ENCODE results near the gene TSTD2.

TSTD2 gene

DNA sequence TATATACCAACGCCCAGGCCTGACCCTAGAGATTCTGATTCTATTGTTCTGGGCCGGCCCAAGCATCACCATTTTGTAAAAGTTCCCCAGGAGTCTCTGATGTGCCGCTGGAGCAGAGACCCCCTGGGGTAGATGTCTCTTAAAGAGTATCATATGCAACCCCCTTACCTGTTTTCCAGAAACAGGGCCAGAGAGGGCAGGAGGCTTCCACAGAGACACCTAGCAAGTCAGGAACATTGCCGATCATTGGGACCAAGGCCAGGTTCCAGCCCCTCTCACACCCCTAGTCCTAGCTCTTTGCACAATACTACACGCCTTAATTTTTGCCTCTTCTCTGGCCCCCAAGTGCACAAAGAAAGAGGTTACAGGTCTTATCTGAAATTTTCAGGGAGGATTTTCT, 67.9 kb downstream of the TSTD2 start:
- FAIRE-seq (no peak), DNase-seq (ENCODE audit: insufficient read length, low spot score) (no peak)

DNA sequence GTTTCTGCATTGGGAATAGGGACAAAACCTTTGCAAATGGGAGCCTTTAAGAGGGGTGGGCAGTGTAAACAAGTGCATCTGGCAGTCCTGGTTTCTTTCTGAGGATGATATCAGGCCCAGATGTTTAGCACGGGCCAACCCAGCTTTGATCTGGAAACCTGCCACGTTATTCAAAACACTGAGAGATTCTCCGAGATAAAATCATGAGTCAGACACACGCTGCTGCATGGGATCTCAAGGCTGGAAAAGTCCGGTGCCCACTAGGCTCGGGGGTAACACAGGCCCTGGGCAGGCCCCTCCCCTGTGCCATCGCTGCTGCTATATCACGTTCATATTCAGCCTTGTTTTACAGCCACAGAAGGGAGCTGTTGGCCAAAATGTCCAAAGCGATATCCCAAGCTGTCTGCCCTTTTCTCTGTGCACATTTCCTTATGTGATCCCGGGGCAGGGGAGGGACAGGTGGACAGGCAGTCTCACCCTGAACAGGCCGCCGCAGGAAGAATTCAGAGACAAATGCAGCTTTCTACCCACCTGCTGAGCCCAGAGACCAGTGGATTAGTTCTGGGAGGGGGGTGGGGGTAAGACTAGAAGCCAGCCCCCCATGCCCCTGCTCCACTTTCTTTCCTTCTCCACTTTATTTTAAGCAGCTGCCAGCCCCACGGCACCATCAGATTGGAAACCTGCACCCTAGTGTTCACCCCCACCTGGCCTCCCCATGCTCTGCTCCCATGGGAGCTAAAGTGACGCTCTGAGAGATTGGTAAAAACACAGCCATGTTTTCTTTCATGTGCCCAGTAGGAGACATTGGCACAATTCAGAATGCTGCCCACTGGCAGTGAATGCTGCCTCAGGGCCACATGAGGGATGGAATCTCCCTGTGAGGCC, 68.6 kb downstream of the TSTD2 start:
- DNase-seq (ENCODE audit: insufficient read length, low spot score) (no peak), FAIRE-seq (no peak)

DNA sequence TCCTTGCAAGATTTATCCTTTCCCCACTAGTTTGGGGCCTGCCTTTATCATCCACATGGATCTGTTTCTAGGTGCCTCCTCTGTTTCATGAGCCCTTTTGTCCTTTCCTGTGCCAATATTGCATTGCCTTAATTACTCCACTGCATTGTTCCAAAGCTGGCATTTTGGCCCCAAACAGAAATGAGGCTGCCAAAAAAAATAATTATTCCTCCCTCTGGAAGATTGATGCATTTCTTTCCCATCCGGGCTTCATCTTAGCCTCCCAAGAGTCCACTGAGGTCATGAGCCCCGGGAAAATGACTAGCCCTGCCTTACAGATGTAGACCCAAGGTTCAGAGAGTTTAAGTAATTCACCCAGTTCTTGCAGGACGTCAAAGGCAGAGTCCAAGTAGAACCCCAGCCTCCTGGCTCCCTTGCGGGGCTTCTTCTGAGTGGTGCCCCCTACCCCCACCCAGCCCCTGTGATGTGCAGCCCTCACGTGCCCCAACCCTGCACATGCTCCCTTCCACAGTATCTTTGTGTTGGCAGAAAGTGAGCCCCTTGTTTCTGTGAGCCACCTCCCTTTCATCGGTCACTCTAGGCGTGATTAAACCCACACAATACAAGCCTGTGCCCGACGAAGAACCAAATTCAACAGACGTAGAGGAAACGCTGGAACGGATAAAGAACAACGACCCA, 69.6 kb downstream of the TSTD2 start:
- FAIRE-seq (no peak), DNase-seq (ENCODE audit: insufficient read length, low spot score) (no peak)

DNA sequence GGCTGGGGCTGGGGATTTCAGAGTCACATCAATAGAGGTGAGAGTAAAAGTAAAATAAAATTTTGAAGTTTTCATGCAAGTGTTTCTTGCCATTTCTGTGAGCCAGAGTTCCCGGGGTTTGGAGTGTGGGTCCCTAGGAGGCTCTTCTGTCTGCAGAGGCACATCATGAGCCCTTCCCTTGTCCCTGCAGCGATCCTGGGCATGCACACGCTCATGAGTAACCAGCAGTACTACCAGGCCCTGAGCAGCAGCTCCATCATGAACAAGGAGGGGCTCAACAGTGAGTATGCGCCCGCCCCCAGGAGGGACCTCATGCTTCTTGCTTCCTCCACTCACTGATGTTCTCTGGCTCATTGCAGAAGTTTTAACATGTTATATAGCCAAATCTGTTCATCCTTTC, 70.6 kb downstream of the TSTD2 start:
- no peak for DNase-seq (ENCODE audit: insufficient read length, low spot score)
- FAIRE-seq: no peak

DNA sequence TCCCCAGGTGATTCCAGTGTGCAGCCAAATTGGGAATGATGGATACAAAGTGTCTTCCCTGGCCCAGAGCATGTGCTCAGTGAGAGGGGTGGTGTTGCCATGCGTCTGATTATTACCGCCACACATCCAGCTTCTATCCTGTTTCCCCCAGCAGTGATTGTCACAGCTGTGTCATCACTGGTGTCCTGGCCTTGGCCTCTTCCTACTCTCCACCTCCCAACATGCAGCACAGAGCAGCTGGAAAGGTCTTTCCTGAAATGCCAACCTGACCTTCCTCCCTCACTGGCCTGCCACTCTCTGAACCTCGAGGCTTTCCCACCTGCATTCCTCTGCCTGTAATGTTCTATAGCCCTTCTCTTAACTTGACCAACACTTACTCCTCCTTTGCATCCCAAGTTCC, 71.7 kb downstream of the TSTD2 start:
- DNase-seq (ENCODE audit: insufficient read length, low spot score): no peak
- FAIRE-seq: no peak

DNA sequence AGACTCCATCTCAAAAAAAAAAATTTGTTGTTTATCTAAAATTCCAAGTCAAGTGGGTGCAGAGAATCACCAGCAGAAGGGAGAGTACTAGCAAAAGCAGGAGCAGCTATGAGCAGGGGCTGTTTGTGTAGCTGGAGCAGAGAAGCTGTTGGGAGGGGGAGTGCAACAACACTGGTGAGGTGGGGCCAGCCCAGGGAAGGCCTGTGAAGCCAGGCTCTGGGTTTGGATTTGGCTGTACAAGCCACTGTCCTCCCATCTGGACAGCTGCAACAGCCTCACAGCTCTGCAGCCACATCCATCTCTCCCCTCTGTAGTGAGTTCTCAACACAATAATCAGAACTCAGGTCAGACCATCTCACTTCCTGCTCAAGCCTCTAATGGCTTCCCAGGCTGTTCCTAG, 72.3 kb downstream of the TSTD2 start:
- DNase-seq (ENCODE audit: insufficient read length, low spot score) (no peak), FAIRE-seq (no peak)

DNA sequence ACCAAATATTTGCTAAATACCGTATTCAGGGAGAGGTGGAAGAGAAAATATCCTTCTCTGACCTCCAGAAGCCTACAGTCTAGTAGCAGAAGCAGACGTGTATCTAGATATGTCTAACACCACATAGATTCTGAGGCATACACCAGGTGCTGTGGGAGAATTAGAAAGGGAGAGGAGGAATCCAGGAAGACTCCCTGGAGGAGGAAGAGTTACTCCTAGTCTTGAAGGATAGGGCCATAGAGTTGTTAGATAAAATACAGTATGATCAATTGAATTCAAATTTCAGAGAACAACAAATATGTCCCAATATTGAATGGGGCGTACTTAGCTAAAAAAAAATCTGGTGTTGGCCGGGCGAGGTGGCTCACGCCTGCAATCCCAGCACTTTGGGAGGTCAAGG, 73.0 kb downstream of the TSTD2 start:
- DNase-seq (ENCODE audit: insufficient read length, low spot score) (no peak), FAIRE-seq (peak; percentile 26)

DNA sequence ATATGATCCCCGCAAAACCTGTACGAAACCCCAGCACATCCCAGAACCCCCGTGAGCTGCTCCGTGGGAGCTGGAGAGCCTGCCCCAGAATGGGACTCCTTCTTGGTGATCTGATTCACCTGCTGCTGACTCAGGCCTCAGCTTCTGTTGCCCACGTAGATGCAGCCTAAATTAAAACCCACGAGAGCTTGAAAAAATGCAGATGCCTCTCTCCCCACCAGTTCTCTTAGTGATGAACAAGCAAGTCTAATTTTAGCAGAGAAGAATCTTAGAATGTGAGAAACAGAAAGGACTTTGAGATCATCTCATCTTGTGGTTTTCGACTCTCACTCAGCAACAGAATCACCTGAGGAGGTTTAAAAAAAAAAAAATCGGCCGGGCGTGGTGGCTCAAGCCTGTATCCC, 74.1 kb downstream of the TSTD2 start:
- peak; percentile 35 for DNase-seq (ENCODE audit: insufficient read length, low spot score)
- peak; percentile 83 for FAIRE-seq

DNA sequence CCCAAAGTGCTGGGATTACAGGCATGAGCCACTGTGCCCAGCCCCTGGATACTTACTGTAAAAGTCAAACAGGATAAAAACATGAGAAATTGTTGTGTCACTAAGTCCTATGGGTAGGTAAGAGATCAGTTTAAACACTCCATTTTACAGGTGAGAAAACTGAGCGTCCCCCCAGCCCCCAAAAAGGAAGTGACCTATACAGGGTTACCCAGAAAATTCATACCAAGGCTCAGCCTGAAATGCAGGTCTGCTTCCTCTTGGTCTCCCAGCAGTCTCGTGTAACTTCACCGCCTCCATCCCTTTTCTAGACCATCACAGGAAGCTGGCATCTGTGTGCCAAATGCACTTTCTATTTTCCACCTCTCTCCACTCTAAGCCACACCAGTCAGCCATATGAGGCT, 74.5 kb downstream of the TSTD2 start:
- no peak for FAIRE-seq
- DNase-seq (ENCODE audit: insufficient read length, low spot score): no peak

DNA sequence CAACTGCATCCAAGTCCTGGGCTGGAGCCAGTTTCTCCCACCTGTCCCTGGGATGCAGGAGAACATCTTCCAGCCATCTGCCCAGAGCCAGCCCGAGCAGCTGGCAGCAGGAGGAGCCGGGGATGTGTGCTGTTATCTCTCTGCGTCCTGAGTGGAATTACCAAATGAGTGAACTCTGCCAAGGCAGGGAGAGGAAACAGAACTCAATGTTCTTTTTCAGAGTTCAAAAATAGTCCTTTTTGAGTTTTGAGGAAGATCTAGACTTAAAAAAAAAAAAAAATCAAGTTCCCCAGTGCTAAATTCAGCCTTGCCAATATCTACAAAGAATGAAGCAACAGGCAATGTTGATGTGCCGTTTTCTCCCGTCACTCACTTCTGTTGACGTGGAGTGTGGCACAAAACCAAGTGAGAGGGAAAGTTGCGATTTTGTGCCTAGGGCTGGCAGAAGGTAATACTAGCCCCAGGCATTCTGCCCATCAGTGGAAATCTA, 75.5 kb downstream of the TSTD2 start:
- no peak for FAIRE-seq
- no peak for DNase-seq (ENCODE audit: insufficient read length, low spot score)

DNA sequence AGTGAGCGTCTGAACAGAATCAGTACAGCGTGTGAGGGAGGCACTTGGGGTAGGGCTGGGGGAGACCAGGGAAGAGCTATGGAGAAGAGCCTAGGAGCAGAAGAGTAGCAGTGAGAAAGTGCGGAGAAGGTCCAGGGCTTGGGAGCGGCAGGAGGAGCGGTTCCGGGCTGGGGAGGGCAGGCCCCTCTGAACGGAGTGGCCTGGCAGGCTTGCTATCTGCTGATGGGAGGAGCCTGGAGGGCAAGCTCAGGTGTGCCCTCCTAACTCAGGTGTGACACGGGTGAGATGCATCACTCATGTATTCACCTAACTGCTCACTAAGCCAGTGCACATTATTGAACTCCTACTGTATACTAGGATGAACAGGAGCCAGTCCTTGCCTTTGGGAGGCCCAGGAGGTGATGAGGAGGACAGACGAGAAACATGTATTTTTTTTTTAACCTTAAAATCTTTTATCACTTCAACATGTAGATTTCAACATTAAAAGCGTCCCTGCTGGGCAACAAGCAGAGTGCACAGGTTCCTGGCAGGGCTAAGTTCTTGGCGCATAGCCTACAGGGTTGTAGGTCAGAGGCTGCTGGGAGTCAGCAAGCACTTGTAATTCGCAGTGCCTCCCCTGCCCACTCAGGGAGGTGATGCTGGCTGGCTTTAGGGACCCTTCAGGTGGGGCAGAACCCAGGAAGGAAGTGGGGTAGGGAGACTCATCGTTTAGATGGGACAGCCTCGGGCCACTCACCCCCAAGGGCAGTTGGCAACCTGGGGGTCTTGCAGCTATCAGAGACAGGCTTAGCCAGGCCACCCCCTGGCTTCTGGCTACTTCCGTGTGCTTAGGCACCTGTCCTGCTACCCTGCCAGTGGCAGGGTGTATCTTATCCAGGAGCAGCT, 76.2 kb downstream of the TSTD2 start:
- DNase-seq (ENCODE audit: insufficient read length, low spot score) (no peak), FAIRE-seq (no peak)

DNA sequence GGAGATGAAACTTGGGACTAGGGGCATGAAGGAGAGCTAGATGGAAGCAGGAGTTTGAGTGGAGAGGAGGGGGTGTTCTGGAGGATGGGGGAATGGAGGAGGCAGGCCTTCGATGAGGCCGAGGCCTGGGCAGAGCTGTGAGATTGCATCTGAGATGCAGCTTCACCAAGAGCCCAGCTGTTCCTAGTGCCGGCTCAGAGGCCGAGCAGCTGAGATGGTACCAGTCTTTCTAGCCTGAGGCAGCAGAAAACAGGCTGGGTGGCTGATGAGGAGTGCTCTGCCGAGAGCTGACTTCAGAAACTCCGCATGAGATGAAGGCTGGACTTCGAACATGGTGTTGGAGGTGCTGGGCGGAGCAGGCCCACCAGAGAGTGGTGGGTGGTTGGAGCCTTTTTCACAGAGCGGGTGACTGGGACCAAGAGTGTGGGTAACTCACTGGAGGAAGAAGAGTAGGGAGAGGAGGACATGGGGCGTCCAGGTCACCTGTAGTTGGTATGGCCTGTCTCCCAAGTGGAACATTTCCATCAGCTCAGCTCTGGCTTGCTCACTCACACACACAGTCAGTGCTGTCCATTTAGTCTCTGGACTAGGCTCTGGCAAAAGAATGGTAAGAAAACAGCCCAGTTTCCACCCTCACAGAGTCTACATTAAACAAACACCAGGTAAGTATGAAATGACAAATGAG, 77.0 kb downstream of the TSTD2 start:
- no peak for DNase-seq (ENCODE audit: insufficient read length, low spot score)
- FAIRE-seq: no peak

DNA sequence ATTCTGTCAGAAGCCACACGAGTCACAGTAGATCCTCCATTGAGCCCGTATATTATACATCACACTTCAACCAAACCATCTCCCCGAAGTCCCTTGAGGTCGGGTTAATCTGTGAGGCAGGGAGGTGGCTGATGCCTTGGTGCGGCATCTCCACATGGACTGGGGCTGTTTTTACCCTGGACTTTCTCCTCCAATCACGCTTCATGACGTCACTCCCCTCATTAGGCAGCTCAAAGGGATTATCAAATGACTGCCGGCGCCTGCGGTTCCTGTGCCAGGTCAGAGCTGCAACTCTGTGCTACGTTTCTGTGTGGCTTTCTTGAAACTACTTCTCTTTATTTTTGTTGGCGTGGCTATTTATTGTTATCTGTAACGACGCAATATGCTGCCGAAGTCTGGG, 78.0 kb downstream of the TSTD2 start:
- FAIRE-seq (no peak), DNase-seq (ENCODE audit: insufficient read length, low spot score) (no peak)

DNA sequence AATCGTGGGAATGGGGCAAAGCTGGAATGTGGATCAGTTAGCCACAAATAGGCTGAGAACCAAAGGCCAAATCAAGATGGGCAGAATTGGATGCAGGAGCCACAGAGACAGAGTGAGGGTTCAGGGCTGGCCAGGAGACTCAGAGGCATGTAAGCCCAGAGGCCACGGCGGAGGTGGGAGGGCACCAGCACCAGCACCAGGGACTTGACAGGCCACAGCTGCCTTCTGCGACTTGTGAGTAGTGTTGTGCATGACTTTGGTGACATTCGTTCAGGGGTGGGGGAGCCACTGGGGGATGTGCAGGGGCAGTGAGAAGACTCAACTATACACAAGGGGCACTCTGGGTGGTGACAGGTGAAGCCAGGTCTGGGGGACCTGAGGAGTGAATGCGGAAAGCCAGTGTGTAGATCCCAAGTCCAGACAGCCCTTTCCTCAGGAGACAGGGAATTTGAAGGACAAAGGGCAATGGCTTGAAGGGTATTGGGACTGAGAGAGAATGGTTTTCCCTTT, 78.5 kb downstream of the TSTD2 start:
- FAIRE-seq (no peak), DNase-seq (ENCODE audit: insufficient read length, low spot score) (no peak)

DNA sequence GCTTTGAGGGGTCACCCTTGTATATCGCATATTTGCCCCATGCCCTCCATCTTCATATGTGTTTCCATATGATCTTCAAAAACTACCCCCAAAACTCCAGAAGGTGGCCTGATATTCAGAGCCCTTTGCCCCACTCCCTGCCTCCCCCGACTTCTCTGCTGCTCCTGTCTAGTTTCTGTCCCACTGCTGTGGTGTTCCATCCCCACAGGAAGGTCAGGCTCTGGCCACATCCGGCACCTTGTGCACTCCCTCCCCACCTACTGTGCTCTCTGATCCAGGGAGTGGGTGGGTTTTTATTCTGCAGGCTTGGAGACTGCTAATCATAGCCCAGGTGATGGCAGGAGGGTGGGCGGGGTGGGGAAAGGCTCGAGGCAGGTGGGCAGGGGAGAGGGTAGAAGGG, 79.3 kb downstream of the TSTD2 start:
- FAIRE-seq: no peak
- DNase-seq (ENCODE audit: insufficient read length, low spot score): no peak

DNA sequence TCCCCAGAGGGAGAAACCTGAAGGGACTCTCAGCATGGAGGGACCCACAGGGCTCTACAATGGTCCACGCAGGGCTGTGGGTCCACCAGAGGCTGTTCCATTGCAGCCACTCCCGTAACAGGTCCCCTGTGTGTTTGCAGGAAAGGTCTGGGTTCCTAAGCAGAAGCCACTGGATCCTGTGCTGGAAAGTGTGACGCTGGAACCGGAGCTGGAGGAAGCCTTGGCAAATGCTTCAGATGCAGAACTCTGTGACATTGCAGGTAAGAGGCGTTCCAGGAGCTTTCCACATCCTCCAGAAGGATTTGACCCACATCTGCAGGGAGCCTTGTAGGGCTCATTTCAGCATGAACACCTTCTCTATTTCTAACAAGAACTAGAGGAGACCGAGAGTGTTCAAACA, 80.0 kb downstream of the TSTD2 start:
- DNase-seq (ENCODE audit: insufficient read length, low spot score): no peak
- FAIRE-seq: no peak

DNA sequence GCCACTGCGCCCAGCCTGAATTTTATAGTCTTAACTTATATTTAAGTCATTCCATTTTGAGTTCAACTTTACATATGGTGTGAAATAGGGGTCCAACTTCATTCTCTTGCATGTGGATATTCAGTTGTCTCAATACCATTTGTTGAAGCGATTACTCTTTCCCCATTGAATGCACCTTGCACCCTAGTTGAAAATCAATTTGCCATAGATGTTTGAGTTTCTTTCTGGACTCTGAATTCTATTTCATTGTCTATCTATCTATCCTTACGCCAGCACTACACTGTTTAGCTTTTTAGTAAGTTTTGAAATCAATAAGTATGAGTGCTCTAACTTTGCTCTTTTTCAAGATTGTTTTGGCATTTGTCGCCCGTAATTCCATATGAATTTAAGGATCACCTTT, 81.9 kb downstream of the TSTD2 start:
- no peak for DNase-seq (ENCODE audit: insufficient read length, low spot score)
- FAIRE-seq: no peak

DNA sequence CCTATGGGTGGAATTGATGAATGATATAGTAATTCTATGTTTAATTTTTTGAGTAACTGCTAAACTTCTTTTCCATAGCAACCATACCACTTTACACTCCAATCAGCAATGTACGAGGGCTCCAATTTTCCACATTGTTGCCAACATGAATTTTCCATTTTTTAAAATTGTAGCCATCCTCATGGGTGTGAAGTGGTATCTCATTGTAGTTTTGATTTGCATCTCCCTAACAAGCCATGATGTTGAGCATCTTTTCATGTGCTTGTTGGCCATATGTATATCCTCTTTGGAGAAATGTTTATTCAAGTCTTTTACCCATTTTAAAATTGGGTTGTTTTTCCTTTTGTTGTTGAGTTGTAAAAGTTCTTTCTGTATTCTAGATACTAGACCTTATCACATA, 82.8 kb downstream of the TSTD2 start:
- FAIRE-seq (no peak), DNase-seq (ENCODE audit: insufficient read length, low spot score) (no peak)

Data from GM19239 (cell line).